ENCODE data around the gene TMEM54.

- TF ChIP-seq FOXM1 (CRISPR knock-in tag; IDR thresholded peaks at IDR 0.05) (no peak), THAP8 (CRISPR knock-in tag; IDR thresholded peaks at IDR 0.05; ENCODE audit: borderline replicate concordance) (no peak), PTBP1 (IDR thresholded peaks at IDR 0.05; ENCODE audit: low read depth, low read length, poor library complexity, severe bottlenecking) (no peak), CEBPG (CRISPR knock-in tag; IDR thresholded peaks at IDR 0.05) (no peak), YY1 (IDR thresholded peaks at IDR 0.05; ENCODE audit: insufficient read depth, insufficient replicate concordance, low read depth, low read length) (no peak), CREB1 (IDR thresholded peaks at IDR 0.05) (no peak), CREB1 (CRISPR knock-in tag; IDR thresholded peaks at IDR 0.05) (no peak), ZZZ3 (CRISPR knock-in tag; IDR thresholded peaks at IDR 0.05; ENCODE audit: borderline replicate concordance) (no peak), SKIL (CRISPR knock-in tag; IDR thresholded peaks at IDR 0.05; ENCODE audit: borderline replicate concordance) (no peak), NR2F2 (IDR thresholded peaks at IDR 0.05; ENCODE audit: borderline replicate concordance, low read depth) (no peak), RAD51 (IDR thresholded peaks at IDR 0.05; ENCODE audit: borderline replicate concordance) (no peak)
Measured at GRCh38 chr1:32859915-32860314, 41.3 kb downstream of the TMEM54 start.
